GM21786 (cell line): ENCODE measurements around the gene TM4SF20.

ENCODE experiments used
- ATAC-seq: cut with Tn5 transposase; IDR thresholded peaks from one replicate; pipeline ENCODE4 v1.9.1; 2021; ENCODE audit not compliant: unreplicated experiment

Gene TM4SF20

GRCh38 chr2:227379095-227379494 is at the start of gene TM4SF20:
TM4SF20 (minus strand) TSS chr2:227379306; CDS start chr2:227379268, 38 bp downstream.
- ATAC-seq = no peak

GRCh38 chr2:227428731-227429285 is 49.7 kb upstream of the TM4SF20 start:
- no peak for ATAC-seq

- no peak for ATAC-seq
These were observed 44.8 kb upstream of the TM4SF20 start for GRCh38 chr2:227423656-227424499.

- no peak for ATAC-seq
These were observed 41.3 kb upstream of the TM4SF20 start for GRCh38 chr2:227420087-227421052.

GRCh38 chr2:227416701-227417100 is 37.6 kb upstream of the TM4SF20 start:
- no peak for ATAC-seq

- peak; percentile 29 for ATAC-seq
These were observed 36.7 kb upstream of the TM4SF20 start for GRCh38 chr2:227415538-227416424.

- no peak for ATAC-seq
These were observed 35.7 kb upstream of the TM4SF20 start for GRCh38 chr2:227414846-227415245.

GRCh38 chr2:227413371-227413770 is 34.3 kb upstream of the TM4SF20 start:
- ATAC-seq = no peak

- no peak for ATAC-seq
These were observed 33.8 kb upstream of the TM4SF20 start for GRCh38 chr2:227412877-227413276.

- ATAC-seq = no peak
These were observed 32.9 kb upstream of the TM4SF20 start for GRCh38 chr2:227411990-227412350.

- ATAC-seq = peak; percentile 79
These were observed 32.3 kb upstream of the TM4SF20 start for GRCh38 chr2:227411320-227411989.

GRCh38 chr2:227410191-227410590 is 31.1 kb upstream of the TM4SF20 start:
- no peak for ATAC-seq

- ATAC-seq = no peak
These were observed 28.6 kb upstream of the TM4SF20 start for GRCh38 chr2:227407591-227408151.

- ATAC-seq = peak; percentile 45
These were observed 27.3 kb upstream of the TM4SF20 start for GRCh38 chr2:227406177-227407031.

- no peak for ATAC-seq
These were observed 25.6 kb upstream of the TM4SF20 start for GRCh38 chr2:227404585-227405271.

- ATAC-seq = no peak
These were observed 23.9 kb upstream of the TM4SF20 start for GRCh38 chr2:227402959-227403358.

- ATAC-seq = no peak
These were observed 23.2 kb upstream of the TM4SF20 start for GRCh38 chr2:227402321-227402720.

- no peak for ATAC-seq
These were observed 22.4 kb upstream of the TM4SF20 start for GRCh38 chr2:227401550-227401949.
